ENCODE data around the gene SLC23A3.

SLC23A3 gene

GRCh38 chr2:219122202-219122980 lies 47.4 kb downstream of the SLC23A3 start:
- Histone ChIP-seq H4K20me1 (ENCODE audit: insufficient read depth, low read length) (0 out of 2 replicates have a peak, but pooled peaks cover 6% of the 10 kb centered on the region), H3K9me3 (replicated peaks; ENCODE audit: insufficient read depth, low read length) (no peaks in the 10 kb centered on the region), H3K27ac (ENCODE audit: low read length) (no peak overlapping the region), H3F3A (ENCODE audit: insufficient read depth, low read length) (no peaks in the 10 kb centered on the region), H3K9ac (ENCODE audit: low read length) (no peak overlapping the region), H3K4me2 (ENCODE audit: low read depth, low read length) (no peak overlapping the region), H3K4me3 (ENCODE audit: low read length) (no peak overlapping the region), H3K27me3 (replicated peaks; ENCODE audit: insufficient read depth, low read length) (no peaks in the 10 kb centered on the region), H3K79me2 (ENCODE audit: low read length) (no peaks in the 10 kb centered on the region), H3K9me2 (replicated peaks; ENCODE audit: insufficient read depth, low read length) (no peaks in the 10 kb centered on the region), H2AFZ (ENCODE audit: low read length) (no peak overlapping the region), H3K36me3 (replicated peaks; ENCODE audit: insufficient read depth, low read length) (no peaks in the 10 kb centered on the region), H3K4me1 (ENCODE audit: low read length) (no peaks in the 10 kb centered on the region)
- DNase-seq: no peak
- TF ChIP-seq, protein P1, sequence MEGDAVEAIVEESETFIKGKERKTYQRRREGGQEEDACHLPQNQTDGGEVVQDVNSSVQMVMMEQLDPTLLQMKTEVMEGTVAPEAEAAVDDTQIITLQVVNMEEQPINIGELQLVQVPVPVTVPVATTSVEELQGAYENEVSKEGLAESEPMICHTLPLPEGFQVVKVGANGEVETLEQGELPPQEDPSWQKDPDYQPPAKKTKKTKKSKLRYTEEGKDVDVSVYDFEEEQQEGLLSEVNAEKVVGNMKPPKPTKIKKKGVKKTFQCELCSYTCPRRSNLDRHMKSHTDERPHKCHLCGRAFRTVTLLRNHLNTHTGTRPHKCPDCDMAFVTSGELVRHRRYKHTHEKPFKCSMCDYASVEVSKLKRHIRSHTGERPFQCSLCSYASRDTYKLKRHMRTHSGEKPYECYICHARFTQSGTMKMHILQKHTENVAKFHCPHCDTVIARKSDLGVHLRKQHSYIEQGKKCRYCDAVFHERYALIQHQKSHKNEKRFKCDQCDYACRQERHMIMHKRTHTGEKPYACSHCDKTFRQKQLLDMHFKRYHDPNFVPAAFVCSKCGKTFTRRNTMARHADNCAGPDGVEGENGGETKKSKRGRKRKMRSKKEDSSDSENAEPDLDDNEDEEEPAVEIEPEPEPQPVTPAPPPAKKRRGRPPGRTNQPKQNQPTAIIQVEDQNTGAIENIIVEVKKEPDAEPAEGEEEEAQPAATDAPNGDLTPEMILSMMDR (IDR thresholded peaks at IDR 0.05; ENCODE audit: low read length): no peak
- TF ChIP-seq EZH2 (optimal IDR thresholded peaks at IDR 0.05; ENCODE audit: low read depth, low read length): no peak
- TF ChIP-seq EZH2phosphoT487 (IDR thresholded peaks at IDR 0.05; ENCODE audit: low read length): no peak

DNA sequence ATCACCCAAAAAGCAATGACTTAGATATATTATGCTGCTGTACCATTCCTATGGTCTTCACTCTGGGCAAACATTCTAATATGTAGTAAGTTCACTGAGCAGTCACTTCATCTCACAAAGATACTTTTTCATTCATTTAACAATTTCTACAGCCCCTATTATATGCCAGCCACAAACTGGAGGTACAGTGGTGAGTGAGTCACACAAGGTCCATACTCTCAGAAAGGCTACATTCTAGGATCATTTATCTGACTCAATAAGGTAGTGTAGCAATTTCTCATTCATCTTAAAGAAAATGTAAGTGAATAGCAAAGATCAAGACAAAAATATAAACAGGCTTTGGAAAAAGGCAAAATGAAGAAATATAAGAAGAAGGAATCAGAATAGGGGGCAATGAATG lies 49.7 kb downstream of the SLC23A3 start:
- no peak for DNase-seq
- TF ChIP-seq EZH2 (optimal IDR thresholded peaks at IDR 0.05; ENCODE audit: low read depth, low read length) (no peak), EZH2phosphoT487 (IDR thresholded peaks at IDR 0.05; ENCODE audit: low read length) (no peak)
- TF ChIP-seq, protein P1 (IDR thresholded peaks at IDR 0.05; ENCODE audit: low read length): no peak
- 0 out of 2 replicates have a peak, but pooled peaks cover 11% of the 10 kb centered on the region for H4K20me1 ChIP-seq (ENCODE audit: insufficient read depth, low read length)
- H3K9me3 ChIP-seq (replicated peaks; ENCODE audit: insufficient read depth, low read length): no peaks in the 10 kb centered on the region
- H3K27ac ChIP-seq (ENCODE audit: low read length): no peak overlapping the region
- H2AFZ ChIP-seq (ENCODE audit: low read length): no peak overlapping the region
- H3K27me3 ChIP-seq (replicated peaks; ENCODE audit: insufficient read depth, low read length): no peaks in the 10 kb centered on the region
- no peak overlapping the region for H3K9ac ChIP-seq (ENCODE audit: low read length)
- no peaks in the 10 kb centered on the region for H3K79me2 ChIP-seq (ENCODE audit: low read length)
- H3K9me2 ChIP-seq (replicated peaks; ENCODE audit: insufficient read depth, low read length): no peaks in the 10 kb centered on the region
- no peak overlapping the region for H3K4me3 ChIP-seq (ENCODE audit: low read length)
- no peak overlapping the region for H3K4me2 ChIP-seq (ENCODE audit: low read depth, low read length)
- H3K4me1 ChIP-seq (ENCODE audit: low read length): no peaks in the 10 kb centered on the region
- no peaks in the 10 kb centered on the region for H3F3A ChIP-seq (ENCODE audit: insufficient read depth, low read length)
- H3K36me3 ChIP-seq (replicated peaks; ENCODE audit: insufficient read depth, low read length): no peaks in the 10 kb centered on the region

DNA sequence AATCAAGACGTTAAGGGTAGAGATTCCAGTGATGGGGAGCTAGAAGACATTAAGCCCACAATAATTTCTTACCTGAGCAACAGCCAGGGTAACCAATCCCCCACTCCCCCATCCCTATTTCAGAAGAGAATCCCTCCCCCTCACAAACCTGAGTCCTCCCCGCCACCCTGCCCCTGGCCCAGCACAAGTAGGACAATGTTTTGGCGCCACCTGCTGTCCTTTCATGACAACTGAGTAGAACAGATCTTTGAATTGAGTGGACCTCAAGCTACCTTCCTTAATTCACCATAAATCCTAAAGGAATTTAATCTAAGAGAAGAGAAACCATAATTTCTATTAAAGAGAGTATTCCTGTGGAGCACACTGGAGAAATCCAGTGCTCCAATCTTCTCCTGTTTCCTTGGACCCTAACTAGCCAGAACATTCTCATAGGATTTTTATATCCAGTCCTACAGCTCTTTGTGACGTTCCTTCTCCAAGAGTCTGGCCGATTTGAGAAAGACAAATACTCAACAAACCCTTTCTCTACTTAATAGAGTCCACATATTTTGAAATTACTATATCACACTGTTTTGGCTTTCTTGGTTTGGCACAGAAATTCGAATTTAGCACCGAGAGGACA lies 50.3 kb downstream of the SLC23A3 start:
- no peaks in the 10 kb centered on the region for H3F3A ChIP-seq (ENCODE audit: insufficient read depth, low read length)
- 0 out of 2 replicates have a peak, but pooled peaks cover 11% of the 10 kb centered on the region for H4K20me1 ChIP-seq (ENCODE audit: insufficient read depth, low read length)
- H3K4me1 ChIP-seq (ENCODE audit: low read length): no peaks in the 10 kb centered on the region
- H3K27me3 ChIP-seq (replicated peaks; ENCODE audit: insufficient read depth, low read length): no peaks in the 10 kb centered on the region
- no peak overlapping the region for H3K27ac ChIP-seq (ENCODE audit: low read length)
- H3K79me2 ChIP-seq (ENCODE audit: low read length): no peaks in the 10 kb centered on the region
- TF ChIP-seq, protein P1 (IDR thresholded peaks at IDR 0.05; ENCODE audit: low read length): peak; percentile 73
- no peak for TF ChIP-seq EZH2 (optimal IDR thresholded peaks at IDR 0.05; ENCODE audit: low read depth, low read length)
- no peaks in the 10 kb centered on the region for H3K9me2 ChIP-seq (replicated peaks; ENCODE audit: insufficient read depth, low read length)
- H3K9me3 ChIP-seq (replicated peaks; ENCODE audit: insufficient read depth, low read length): no peaks in the 10 kb centered on the region
- no peak overlapping the region for H2AFZ ChIP-seq (ENCODE audit: low read length)
- H3K9ac ChIP-seq (ENCODE audit: low read length): no peak overlapping the region
- no peak overlapping the region for H3K4me2 ChIP-seq (ENCODE audit: low read depth, low read length)
- no peak overlapping the region for H3K4me3 ChIP-seq (ENCODE audit: low read length)
- no peaks in the 10 kb centered on the region for H3K36me3 ChIP-seq (replicated peaks; ENCODE audit: insufficient read depth, low read length)
- peak; percentile 46 for DNase-seq
